HEK293T (cell line): Measurements from ENCODE around the gene ALPP.

Experiments
- CTCF ChIA-PET: fragments of 350-600 bp; formaldehyde crosslinking; extraction: SDS; loops from one replicate; lab custom pipeline; 2021; ENCODE audit warnings: antibody characterized with exemption, inconsistent platforms; lab: Yijun Ruan, JAX
- POLR2A ChIA-PET: fragments of 350-600 bp; formaldehyde crosslinking; extraction: SDS; loops from one replicate; lab custom pipeline; 2020; ENCODE audit warnings: antibody characterized with exemption, inconsistent platforms; lab: Yijun Ruan, JAX
- DNase-seq: peaks from one replicate; pipeline ENCODE4 v3.0.0; 2012; ENCODE audit warnings: mixed read lengths; ENCODE audit errors: extremely low spot score
- ARNT ChIP-seq: fragments of 450-650 bp; IDR thresholded peaks from 2 replicates; pipeline ENCODE4 v1.6.1; 2017; ENCODE audit warnings: mild to moderate bottlenecking
- BHLHE40 ChIP-seq: fragments of 450-650 bp; IDR thresholded peaks from 2 replicates; pipeline ENCODE4 v1.6.1; 2016; ENCODE audit warnings: mild to moderate bottlenecking, moderate library complexity, borderline replicate concordance
- CTBP1 ChIP-seq: fragments of 450-650 bp; IDR thresholded peaks from 2 replicates; pipeline ENCODE4 v1.6.1; 2016; ENCODE audit warnings: borderline replicate concordance
- ELF4 ChIP-seq: fragments of 450-650 bp; IDR thresholded peaks from 2 replicates; pipeline ENCODE4 v1.6.1; 2017; ENCODE audit warnings: antibody characterized with exemption
- FOXA1 ChIP-seq: fragments of 450-650 bp; IDR thresholded peaks from 2 replicates; pipeline ENCODE4 v1.6.1; 2016; ENCODE audit warnings: mild to moderate bottlenecking
- FOXK2 ChIP-seq: fragments of 450-650 bp; IDR thresholded peaks from 2 replicates; pipeline ENCODE4 v1.6.1; 2016; ENCODE audit warnings: mild to moderate bottlenecking
- FOXM1 ChIP-seq: fragments of 450-650 bp; IDR thresholded peaks from 2 replicates; pipeline ENCODE4 v1.6.1; 2017; ENCODE audit warnings: mild to moderate bottlenecking, borderline replicate concordance
- HDGF ChIP-seq: fragments of 450-650 bp; IDR thresholded peaks from 2 replicates; pipeline ENCODE4 v1.6.1; 2017; ENCODE audit warnings: antibody characterized with exemption, borderline replicate concordance
- L3MBTL2 ChIP-seq: fragments of 450-650 bp; conservative IDR thresholded peaks from 2 replicates; pipeline ENCODE4 v1.6.1; 2016; ENCODE audit warnings: mild to moderate bottlenecking
- LEF1 ChIP-seq: fragments of 450-650 bp; IDR thresholded peaks from 2 replicates; pipeline ENCODE4 v1.6.1; 2017; ENCODE audit warnings: mild to moderate bottlenecking, borderline replicate concordance
- NFRKB ChIP-seq: fragments of 450-650 bp; IDR thresholded peaks from 2 replicates; pipeline ENCODE4 v1.6.1; 2016; ENCODE audit warnings: mild to moderate bottlenecking, moderate library complexity
- SP1 ChIP-seq: fragments of 450-650 bp; IDR thresholded peaks from 2 replicates; pipeline ENCODE4 v1.6.1; 2017
- SUZ12 ChIP-seq: fragments of 450-650 bp; IDR thresholded peaks from 2 replicates; pipeline ENCODE4 v1.6.1; 2016; ENCODE audit warnings: mild to moderate bottlenecking
- TARDBP ChIP-seq: fragments of 450-650 bp; IDR thresholded peaks from 2 replicates; pipeline ENCODE4 v1.6.1; 2016
- ZNF384 ChIP-seq: fragments of 450-650 bp; IDR thresholded peaks from 2 replicates; pipeline ENCODE4 v1.6.1; 2016
- TF ChIP-seq, protein P1 (sequence below): fragments of 450-650 bp; IDR thresholded peaks from 2 replicates; pipeline ENCODE4 v1.6.1; 2016

ALPP gene

GRCh38 chr2:232372231-232373208 lies 6.0 kb upstream of the ALPP start:
- DNase-seq: no peak
- TF ChIP-seq SP1 (no peak), L3MBTL2 (no peak), CTBP1 (no peak), NFRKB (no peak), SUZ12 (no peak), BHLHE40 (no peak), HDGF (no peak), FOXM1 (no peak), ELF4 (no peak), ZNF384 (no peak), TARDBP (no peak), FOXA1 (no peak)
- TF ChIP-seq, protein P1, sequence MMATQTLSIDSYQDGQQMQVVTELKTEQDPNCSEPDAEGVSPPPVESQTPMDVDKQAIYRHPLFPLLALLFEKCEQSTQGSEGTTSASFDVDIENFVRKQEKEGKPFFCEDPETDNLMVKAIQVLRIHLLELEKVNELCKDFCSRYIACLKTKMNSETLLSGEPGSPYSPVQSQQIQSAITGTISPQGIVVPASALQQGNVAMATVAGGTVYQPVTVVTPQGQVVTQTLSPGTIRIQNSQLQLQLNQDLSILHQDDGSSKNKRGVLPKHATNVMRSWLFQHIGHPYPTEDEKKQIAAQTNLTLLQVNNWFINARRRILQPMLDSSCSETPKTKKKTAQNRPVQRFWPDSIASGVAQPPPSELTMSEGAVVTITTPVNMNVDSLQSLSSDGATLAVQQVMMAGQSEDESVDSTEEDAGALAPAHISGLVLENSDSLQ: no peak
- CTCF ChIA-PET: interaction anchor here (1.0 kb wide), 1 partner anchor 67 kb away, joined by 3 read pairs; no protein-coding TSS in a partner anchor
- POLR2A ChIA-PET: no interaction called here

GRCh38 chr2:232374356-232374755 lies 4.2 kb upstream of the ALPP start:
- DNase-seq: no peak
- CTCF ChIA-PET: interaction anchor here (1.2 kb wide), 1 partner anchor 11 kb away, joined by 3 read pairs; no protein-coding TSS in a partner anchor
- TF ChIP-seq, protein P1: no peak
- TF ChIP-seq ELF4 (no peak), L3MBTL2 (no peak), TARDBP (no peak), SUZ12 (no peak), SP1 (no peak), LEF1 (no peak), NFRKB (no peak), BHLHE40 (no peak), FOXM1 (no peak), FOXK2 (no peak), HDGF (no peak), FOXA1 (no peak), ARNT (no peak), ZNF384 (no peak), CTBP1 (no peak)
- POLR2A ChIA-PET: no interaction called here

DNA sequence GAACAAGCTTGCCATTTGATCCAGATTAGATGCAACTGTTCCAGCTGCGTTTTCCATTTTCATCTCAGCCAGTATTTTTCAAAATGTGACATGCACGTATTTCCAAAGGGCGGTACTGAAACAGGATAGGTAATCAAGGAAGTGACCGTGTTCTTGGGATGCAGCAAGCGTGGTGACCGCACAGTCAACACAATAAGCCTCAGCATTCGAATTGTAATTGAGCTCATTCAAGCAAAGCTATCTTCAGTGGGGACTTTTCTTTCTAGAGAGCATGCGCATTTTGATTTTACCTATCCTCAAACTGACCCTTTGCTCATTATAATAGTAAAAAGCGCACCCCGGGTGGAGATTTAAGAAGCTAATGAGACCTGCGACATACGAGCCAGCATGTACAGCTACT lies 3.4 kb upstream of the ALPP start:
- no peak for DNase-seq
- no peak for TF ChIP-seq ARNT
- TF ChIP-seq SUZ12: no peak
- TF ChIP-seq, protein P1: no peak
- TF ChIP-seq FOXM1: no peak
- no peak for TF ChIP-seq BHLHE40
- no peak for TF ChIP-seq NFRKB
- TF ChIP-seq CTBP1: no peak
- TF ChIP-seq TARDBP: no peak
- no peak for TF ChIP-seq FOXA1
- no peak for TF ChIP-seq ELF4
- no peak for TF ChIP-seq L3MBTL2
- no peak for TF ChIP-seq SP1
- TF ChIP-seq LEF1: no peak
- no peak for TF ChIP-seq FOXK2
- no peak for TF ChIP-seq ZNF384
- TF ChIP-seq HDGF: no peak
- POLR2A ChIA-PET: no interaction called here
- CTCF ChIA-PET: interaction anchor here (0.6 kb wide), 2 partner anchors 10 to 55 kb away, joined by 3 to 4 read pairs; no protein-coding TSS in a partner anchor

- TF ChIP-seq FOXM1: no peak
- no peak for TF ChIP-seq FOXK2
- no peak for TF ChIP-seq ZNF384
- no peak for TF ChIP-seq NFRKB
- no peak for TF ChIP-seq SP1
- no peak for TF ChIP-seq TARDBP
- TF ChIP-seq SUZ12: no peak
- no peak for TF ChIP-seq FOXA1
- no peak for TF ChIP-seq CTBP1
- TF ChIP-seq LEF1: no peak
- ChIA-PET POLR2A (no interaction called here), CTCF (no interaction called here)
- DNase-seq: no peak
Observed at GRCh38 chr2:232376260-232376659, 2.3 kb upstream of the ALPP start.

DNA sequence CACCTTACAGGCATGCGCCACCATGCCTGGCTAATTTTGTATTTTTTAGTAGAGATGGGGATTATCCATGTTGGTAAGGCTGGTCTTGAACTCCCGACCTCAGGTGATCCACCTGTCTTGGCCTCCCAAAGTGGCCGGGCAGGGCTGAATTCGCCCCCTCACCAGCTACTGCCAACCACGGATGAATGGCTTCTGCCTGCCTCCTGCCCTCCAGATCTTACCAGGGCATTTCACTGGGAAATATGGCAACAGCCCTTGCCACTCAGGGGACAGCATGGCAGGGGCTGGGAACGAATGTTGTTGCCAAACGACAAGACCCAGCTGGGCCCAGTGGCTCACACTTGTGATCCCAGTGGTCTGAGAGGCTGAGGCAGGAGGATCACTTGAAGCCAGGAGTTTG lies 1.8 kb upstream of the ALPP start:
- no peak for DNase-seq
- POLR2A ChIA-PET: no interaction called here
- CTCF ChIA-PET: no interaction called here
- no peak for TF ChIP-seq SUZ12
- no peak for TF ChIP-seq LEF1
- no peak for TF ChIP-seq HDGF
- TF ChIP-seq BHLHE40: no peak
- TF ChIP-seq NFRKB: no peak
- TF ChIP-seq FOXM1: no peak
- TF ChIP-seq SP1: no peak
- TF ChIP-seq ARNT: no peak
- no peak for TF ChIP-seq FOXK2
- TF ChIP-seq, protein P1: no peak
- TF ChIP-seq TARDBP: no peak
- TF ChIP-seq ELF4: no peak
- no peak for TF ChIP-seq ZNF384
- TF ChIP-seq FOXA1: no peak
